H9 (cell line): ENCODE measurements around the gene DHDH. TPM values are rescaled to one million over a fixed set of nuclear protein-coding genes. Genes with fewer than 3 reads are reported as not detected.
A peak's percentile ranks its signal among the peaks of the same experiment; 100 is the strongest.

Experiments used
- DNase-seq: peaks from one replicate; pipeline ENCODE4 v3.0.0-alpha.2; 2017
- H2AFZ ChIP-seq: one replicate; pipeline ENCODE4 v1.6.1; 2013; ENCODE audit warnings: mild to moderate bottlenecking, low read length, control low read depth, moderate library complexity
- H2AK5ac ChIP-seq: 2 replicates; pipeline ENCODE4 v1.6.1; 2013; ENCODE audit warnings: low read length, control low read depth, mixed read lengths; ENCODE audit not compliant: insufficient read length
- H2BK120ac ChIP-seq: one replicate; pipeline ENCODE4 v1.6.1; 2013; ENCODE audit warnings: low read depth, mild to moderate bottlenecking, low read length, control low read depth, inconsistent platforms; ENCODE audit not compliant: poor library complexity, severe bottlenecking
- H2BK12ac ChIP-seq: 2 replicates; pipeline ENCODE4 v1.6.1; 2013; ENCODE audit warnings: low read length, control low read depth, mixed read lengths, low read depth; ENCODE audit not compliant: insufficient read length
- H2BK15ac ChIP-seq: 2 replicates; pipeline ENCODE4 v1.6.1; 2013; ENCODE audit warnings: low read depth, low read length, control low read depth
- H2BK20ac ChIP-seq: one replicate; pipeline ENCODE4 v1.6.1; 2013; ENCODE audit warnings: low read depth, mild to moderate bottlenecking, low read length, control low read depth, inconsistent platforms; ENCODE audit not compliant: poor library complexity, severe bottlenecking
- H2BK5ac ChIP-seq: 2 replicates; pipeline ENCODE4 v1.6.1; 2013; ENCODE audit warnings: low read length, control low read depth, mixed read lengths; ENCODE audit not compliant: insufficient read length
- H3K14ac ChIP-seq: 2 replicates; pipeline ENCODE4 v1.6.1; 2013; ENCODE audit warnings: low read length, control low read depth; ENCODE audit not compliant: insufficient read depth
- H3K18ac ChIP-seq: 2 replicates; pipeline ENCODE4 v1.6.1; 2013; ENCODE audit warnings: low read depth, mild to moderate bottlenecking, mixed read lengths, low read length, control low read depth; ENCODE audit not compliant: insufficient read length
- H3K23ac ChIP-seq: 2 replicates; pipeline ENCODE4 v1.6.1; 2013; ENCODE audit warnings: low read length, control low read depth, mixed read lengths, low read depth; ENCODE audit not compliant: insufficient read length
- H3K23me2 ChIP-seq: 2 replicates; pipeline ENCODE4 v1.6.1; 2013; ENCODE audit warnings: low read depth, mild to moderate bottlenecking, mixed read lengths, low read length, control low read depth; ENCODE audit not compliant: insufficient read length, poor library complexity, severe bottlenecking
- H3K27ac ChIP-seq: 2 replicates; pipeline ENCODE4 v1.5.1; 2013; ENCODE audit warnings: low read length, control low read depth, mixed read lengths, low read depth; ENCODE audit not compliant: insufficient read length
- H3K27me3 ChIP-seq: 2 replicates; pipeline ENCODE4 v1.6.1; 2013; ENCODE audit warnings: low read length, control low read depth, inconsistent platforms; ENCODE audit not compliant: insufficient read depth
- H3K4ac ChIP-seq: 2 replicates; pipeline ENCODE4 v1.6.1; 2013; ENCODE audit warnings: low read depth, mild to moderate bottlenecking, control low read depth, inconsistent platforms, low read length, moderate library complexity
- H3K4me1 ChIP-seq: 2 replicates; pipeline ENCODE4 v1.6.1; 2013; ENCODE audit warnings: low read length, control low read depth, inconsistent platforms; ENCODE audit not compliant: insufficient read depth
- H3K4me2 ChIP-seq: 2 replicates; pipeline ENCODE4 v1.6.1; 2013; ENCODE audit warnings: low read length, control low read depth, mixed read lengths; ENCODE audit not compliant: insufficient read length, insufficient read depth
- H3K56ac ChIP-seq: 2 replicates; pipeline ENCODE4 v1.6.1; 2013; ENCODE audit warnings: low read depth, mild to moderate bottlenecking, mixed read lengths, low read length, control low read depth; ENCODE audit not compliant: insufficient read length
- H3K79me1 ChIP-seq: 2 replicates; pipeline ENCODE4 v1.6.1; 2013; ENCODE audit warnings: low read depth, mild to moderate bottlenecking, moderate library complexity, low read length, control low read depth, inconsistent platforms; ENCODE audit not compliant: insufficient read depth, poor library complexity, severe bottlenecking
- H3K79me2 ChIP-seq: 2 replicates; pipeline ENCODE4 v1.6.1; 2013; ENCODE audit warnings: low read length, control low read depth, inconsistent platforms; ENCODE audit not compliant: insufficient read depth
- H3K9ac ChIP-seq: 2 replicates; pipeline ENCODE4 v1.6.1; 2013; ENCODE audit warnings: low read length, control low read depth, mixed read lengths; ENCODE audit not compliant: insufficient read length; ENCODE audit errors: extremely low read depth
- H3K9me3 ChIP-seq: one replicate; pipeline ENCODE4 v1.6.1; 2013; ENCODE audit warnings: low read depth, low read length, inconsistent platforms; ENCODE audit not compliant: control insufficient read depth
- H3T11ph ChIP-seq: one replicate; pipeline ENCODE4 v1.6.1; 2013; ENCODE audit warnings: mild to moderate bottlenecking, low read length, control low read depth, inconsistent platforms
- H4K20me1 ChIP-seq: one replicate; pipeline ENCODE4 v1.6.1; 2013; ENCODE audit not compliant: control insufficient read depth, insufficient read length, insufficient read depth
- H4K5ac ChIP-seq: 2 replicates; pipeline ENCODE4 v1.6.1; 2013; ENCODE audit warnings: low read depth, mild to moderate bottlenecking, mixed read lengths, low read length, control low read depth; ENCODE audit not compliant: insufficient read length
- H4K8ac ChIP-seq: replicated peaks from 2 replicates; pipeline ENCODE4 v1.6.1; 2013; ENCODE audit warnings: low read length, control low read depth, mixed read lengths, low read depth; ENCODE audit not compliant: insufficient read length
- H4K91ac ChIP-seq: 2 replicates; pipeline ENCODE4 v1.6.1; 2013; ENCODE audit warnings: low read depth, mild to moderate bottlenecking, moderate library complexity, mixed read lengths, low read length, control low read depth; ENCODE audit not compliant: insufficient read length
- H3K27ac Mint-ChIP-seq, 3 experiments: 2 replicates in 2 of 3; 3 replicates in 1 of 3; pipeline ENCODE4 v1.8.0; 2020 to 2021; ENCODE audit warnings: mixed read lengths in 3 of 3, mild to moderate bottlenecking in 1 of 3, moderate library complexity in 1 of 3
- H3K27me3 Mint-ChIP-seq: 2 replicates; pipeline ENCODE4 v1.8.0; 2021; ENCODE audit warnings: low read depth, mild to moderate bottlenecking, moderate library complexity, mixed read lengths
- H3K36me3 Mint-ChIP-seq, 3 experiments: 2 replicates in 2 of 3; 3 replicates in 1 of 3; pipeline ENCODE4 v1.8.0; 2020 to 2021; ENCODE audit warnings: low read depth in 3 of 3, mixed read lengths in 3 of 3; ENCODE audit not compliant: insufficient read depth in 1 of 3
- H3K4me1 Mint-ChIP-seq, 2 experiments: 2 replicates each; pipeline ENCODE4 v1.8.0; 2020; ENCODE audit warnings: mixed read lengths in 2 of 2
- H3K4me3 Mint-ChIP-seq, 2 experiments: 2 replicates in 1 of 2; 3 replicates in 1 of 2; pipeline ENCODE4 v1.8.0; 2020 to 2021; ENCODE audit warnings: mild to moderate bottlenecking in 2 of 2, mixed read lengths in 2 of 2, moderate library complexity in 1 of 2
- H3K9me3 Mint-ChIP-seq, 2 experiments: 2 replicates in 1 of 2; 3 replicates in 1 of 2; pipeline ENCODE4 v1.8.0; 2020; ENCODE audit warnings: mild to moderate bottlenecking in 2 of 2, mixed read lengths in 2 of 2, moderate library complexity in 1 of 2
- CTCF ChIP-seq: fragments of 200-600 bp; sonication (generic); conservative IDR thresholded peaks from 3 replicates; pipeline ENCODE4 v1.8.0; 2021; ENCODE audit warnings: antibody characterized with exemption, mild to moderate bottlenecking
- WGBS: extraction: QIAGEN DNeasy Blood & Tissue Kit; methylation state at CpG from one replicate; pipeline ENCODE4 v1.1.7; 2013; ENCODE audit warnings: missing lambda C conversion rate, low lambda C conversion rate, mixed read lengths; ENCODE audit not compliant: insufficient read length; ENCODE audit errors: extremely low coverage; 5-methylcytosine and 5-hydroxymethylcytosine counted together
- total RNA-seq: library from RNA; stranded (reverse); gene quantifications from 2 replicates; pipeline ENCODE4 v1.2.1, GENCODE V29; 2021

The DHDH gene
- total RNA-seq, 1 experiment from 2014 or later, result 2.0 TPM

GRCh38 chr19:48970139-48970766 is 36.8 kb downstream of the DHDH start:
- no peak overlapping the region for H3K27ac ChIP-seq
- H3K79me2 ChIP-seq, result no peaks in the 10 kb centered on the region
- no peak overlapping the region for H4K5ac ChIP-seq
- H2BK15ac ChIP-seq, result no peak overlapping the region
- H4K20me1 ChIP-seq, result peaks cover 3% of the 10 kb centered on the region
- H3K4ac ChIP-seq, result no peak overlapping the region
- WGBS, result no CpG with 5 or more reads among the region's 23 CpGs
- H3K4me2 ChIP-seq, result no peak overlapping the region
- no peak overlapping the region for H2BK120ac ChIP-seq
- no peak overlapping the region for H3K56ac ChIP-seq
- no peak overlapping the region for H2BK20ac ChIP-seq
- H2AK5ac ChIP-seq, result no peak overlapping the region
- H3K79me1 ChIP-seq, result no peaks in the 10 kb centered on the region
- H3K23ac ChIP-seq, result no peak overlapping the region
- no peak overlapping the region for H3K9ac ChIP-seq
- H2BK12ac ChIP-seq, result no peak overlapping the region
- no peak overlapping the region for H2AFZ ChIP-seq
- H3K14ac ChIP-seq, result no peak overlapping the region
- no peak overlapping the region for H4K8ac ChIP-seq
- no peaks in the 10 kb centered on the region for H3K4me1 ChIP-seq
- H3K27ac Mint-ChIP-seq, result peak overlapping the region in 1 of 3 experiments; percentile 20; a peak in 1 of 7 replicates
- no peak overlapping the region for H2BK5ac ChIP-seq
- DNase-seq, result no peak
- peaks cover 12 to 30% of the 10 kb centered on the region in 2 experiments for H3K4me1 Mint-ChIP-seq
- peaks cover 0 to 4% of the 10 kb centered on the region in 2 experiments; a peak in 1 of 5 replicates for H3K9me3 Mint-ChIP-seq
- no peak overlapping the region for H3K18ac ChIP-seq
- peaks cover 37 to 65% (median 63%) of the 10 kb centered on the region in 3 experiments; a peak in 6 of 7 replicates for H3K36me3 Mint-ChIP-seq
- no peak overlapping the region for H3T11ph ChIP-seq
- H3K4me3 Mint-ChIP-seq, result 0 out of 5 replicates have a peak overlapping the region, but pooled peaks of 1 of the 2 experiments have one; percentile 29
- H3K27me3 Mint-ChIP-seq, result peaks cover 2% of the 10 kb centered on the region; the same call in 1 of the 2 replicates
- peaks cover 5% of the 10 kb centered on the region for H3K23me2 ChIP-seq
- no peak for TF ChIP-seq CTCF
- H3K9me3 ChIP-seq, result no peaks in the 10 kb centered on the region
- H4K91ac ChIP-seq, result no peak overlapping the region
- H3K27me3 ChIP-seq, result no peaks in the 10 kb centered on the region
